Hypothalamus (tissue), 51 donors: ENCODE results near the gene HDDC3.

Experiments
- DNase-seq, 51 donors: peaks; one replicate each; lab custom pipeline; 2025; lab: John Stamatoyannopoulos, UW

The HDDC3 gene

DNA sequence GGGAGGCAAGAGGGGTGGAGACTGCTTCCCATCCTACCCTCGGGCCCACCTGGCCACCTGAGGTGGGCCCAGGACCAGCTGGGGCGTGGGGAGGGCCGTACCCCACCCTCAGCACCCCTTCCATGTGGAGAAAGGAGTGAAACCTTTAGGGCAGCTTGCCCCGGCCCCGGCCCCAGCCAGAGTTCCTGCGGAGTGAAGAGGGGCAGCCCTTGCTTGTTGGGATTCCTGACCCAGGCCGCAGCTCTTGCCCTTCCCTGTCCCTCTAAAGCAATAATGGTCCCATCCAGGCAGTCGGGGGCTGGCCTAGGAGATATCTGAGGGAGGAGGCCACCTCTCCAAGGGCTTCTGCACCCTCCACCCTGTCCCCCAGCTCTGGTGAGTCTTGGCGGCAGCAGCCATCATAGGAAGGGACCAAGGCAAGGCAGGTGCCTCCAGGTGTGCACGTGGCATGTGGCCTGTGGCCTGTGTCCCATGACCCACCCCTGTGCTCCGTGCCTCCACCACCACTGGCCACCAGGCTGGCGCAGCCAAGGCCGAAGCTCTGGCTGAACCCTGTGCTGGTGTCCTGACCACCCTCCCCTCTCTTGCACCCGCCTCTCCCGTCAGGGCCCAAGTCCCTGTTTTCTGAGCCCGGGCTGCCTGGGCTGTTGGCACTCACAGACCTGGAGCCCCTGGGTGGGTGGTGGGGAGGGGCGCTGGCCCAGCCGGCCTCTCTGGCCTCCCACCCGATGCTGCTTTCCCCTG lies 50.2 kb downstream of the HDDC3 start:
- DNase-seq = no peak

DNA sequence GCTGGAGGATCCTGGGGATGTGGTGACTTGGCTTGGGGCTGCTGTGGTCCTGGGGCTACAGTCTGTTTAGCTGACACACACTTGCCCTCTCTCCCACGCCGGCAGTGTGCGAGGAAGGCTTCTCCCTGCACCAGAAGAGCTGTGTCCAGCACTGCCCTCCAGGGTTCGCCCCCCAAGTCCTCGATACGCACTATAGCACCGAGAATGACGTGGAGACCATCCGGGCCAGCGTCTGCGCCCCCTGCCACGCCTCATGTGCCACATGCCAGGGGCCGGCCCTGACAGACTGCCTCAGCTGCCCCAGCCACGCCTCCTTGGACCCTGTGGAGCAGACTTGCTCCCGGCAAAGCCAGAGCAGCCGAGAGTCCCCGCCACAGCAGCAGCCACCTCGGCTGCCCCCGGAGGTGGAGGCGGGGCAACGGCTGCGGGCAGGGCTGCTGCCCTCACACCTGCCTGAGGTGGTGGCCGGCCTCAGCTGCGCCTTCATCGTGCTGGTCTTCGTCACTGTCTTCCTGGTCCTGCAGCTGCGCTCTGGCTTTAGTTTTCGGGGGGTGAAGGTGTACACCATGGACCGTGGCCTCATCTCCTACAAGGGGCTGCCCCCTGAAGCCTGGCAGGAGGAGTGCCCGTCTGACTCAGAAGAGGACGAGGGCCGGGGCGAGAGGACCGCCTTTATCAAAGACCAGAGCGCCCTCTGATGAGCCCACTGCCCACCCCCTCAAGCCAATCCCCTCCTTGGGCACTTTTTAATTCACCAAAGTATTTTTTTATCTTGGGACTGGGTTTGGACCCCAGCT lies 51.0 kb downstream of the HDDC3 start:
- DNase-seq = no peak

DNA sequence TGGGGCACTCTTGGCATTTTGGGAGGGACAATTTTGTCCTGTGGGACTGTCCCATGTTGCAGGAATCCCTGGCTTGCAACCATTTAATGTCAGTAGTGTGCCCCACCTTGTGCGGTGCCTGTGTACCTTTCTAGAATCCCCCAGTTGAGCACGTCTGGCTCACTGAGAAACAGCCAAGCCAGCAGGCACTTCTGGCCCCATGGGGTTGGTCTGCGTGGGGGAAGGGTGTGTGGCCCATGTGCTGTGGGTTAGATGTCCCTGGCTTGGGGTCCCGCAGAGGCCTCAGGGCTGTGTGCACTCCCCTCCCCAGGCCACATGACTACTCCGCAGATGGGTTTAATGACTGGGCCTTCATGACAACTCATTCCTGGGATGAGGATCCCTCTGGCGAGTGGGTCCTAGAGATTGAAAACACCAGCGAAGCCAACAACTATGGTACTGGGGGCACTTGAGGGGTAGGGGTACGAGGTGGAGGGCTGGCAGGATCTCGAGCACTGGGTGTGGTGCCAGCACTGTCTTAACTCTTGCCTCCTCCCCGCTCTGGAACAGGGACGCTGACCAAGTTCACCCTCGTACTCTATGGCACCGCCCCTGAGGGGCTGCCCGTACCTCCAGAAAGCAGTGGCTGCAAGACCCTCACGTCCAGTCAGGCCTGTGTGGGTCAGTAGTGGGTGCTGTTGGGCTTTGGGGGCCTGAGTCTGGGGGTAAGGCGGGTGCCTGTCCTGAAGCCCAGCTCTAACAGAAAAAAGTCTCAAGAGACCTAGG lies 51.8 kb downstream of the HDDC3 start:
- DNase-seq = no peak
